GM18499 (cell line): ENCODE data around the gene SYNPO.

Experiments
- ATAC-seq: cut with Tn5 transposase; IDR thresholded peaks from one replicate; pipeline ENCODE4 v1.9.1; 2021; ENCODE audit warnings: moderate number of reproducible peaks; ENCODE audit not compliant: insufficient read depth, unreplicated experiment

SYNPO gene, protein sequence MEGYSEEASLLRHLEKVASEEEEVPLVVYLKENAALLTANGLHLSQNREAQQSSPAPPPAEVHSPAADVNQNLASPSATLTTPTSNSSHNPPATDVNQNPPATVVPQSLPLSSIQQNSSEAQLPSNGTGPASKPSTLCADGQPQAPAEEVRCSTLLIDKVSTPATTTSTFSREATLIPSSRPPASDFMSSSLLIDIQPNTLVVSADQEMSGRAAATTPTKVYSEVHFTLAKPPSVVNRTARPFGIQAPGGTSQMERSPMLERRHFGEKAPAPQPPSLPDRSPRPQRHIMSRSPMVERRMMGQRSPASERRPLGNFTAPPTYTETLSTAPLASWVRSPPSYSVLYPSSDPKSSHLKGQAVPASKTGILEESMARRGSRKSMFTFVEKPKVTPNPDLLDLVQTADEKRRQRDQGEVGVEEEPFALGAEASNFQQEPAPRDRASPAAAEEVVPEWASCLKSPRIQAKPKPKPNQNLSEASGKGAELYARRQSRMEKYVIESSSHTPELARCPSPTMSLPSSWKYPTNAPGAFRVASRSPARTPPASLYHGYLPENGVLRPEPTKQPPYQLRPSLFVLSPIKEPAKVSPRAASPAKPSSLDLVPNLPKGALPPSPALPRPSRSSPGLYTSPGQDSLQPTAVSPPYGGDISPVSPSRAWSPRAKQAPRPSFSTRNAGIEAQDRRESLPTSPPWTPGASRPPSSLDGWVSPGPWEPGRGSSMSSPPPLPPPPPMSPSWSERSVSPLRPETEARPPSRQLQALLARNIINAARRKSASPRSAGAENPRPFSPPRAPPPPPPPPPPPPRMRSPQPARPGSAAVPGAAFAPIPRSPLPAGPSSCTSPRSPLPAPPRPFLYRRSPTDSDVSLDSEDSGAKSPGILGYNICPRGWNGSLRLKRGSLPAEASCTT

DNA sequence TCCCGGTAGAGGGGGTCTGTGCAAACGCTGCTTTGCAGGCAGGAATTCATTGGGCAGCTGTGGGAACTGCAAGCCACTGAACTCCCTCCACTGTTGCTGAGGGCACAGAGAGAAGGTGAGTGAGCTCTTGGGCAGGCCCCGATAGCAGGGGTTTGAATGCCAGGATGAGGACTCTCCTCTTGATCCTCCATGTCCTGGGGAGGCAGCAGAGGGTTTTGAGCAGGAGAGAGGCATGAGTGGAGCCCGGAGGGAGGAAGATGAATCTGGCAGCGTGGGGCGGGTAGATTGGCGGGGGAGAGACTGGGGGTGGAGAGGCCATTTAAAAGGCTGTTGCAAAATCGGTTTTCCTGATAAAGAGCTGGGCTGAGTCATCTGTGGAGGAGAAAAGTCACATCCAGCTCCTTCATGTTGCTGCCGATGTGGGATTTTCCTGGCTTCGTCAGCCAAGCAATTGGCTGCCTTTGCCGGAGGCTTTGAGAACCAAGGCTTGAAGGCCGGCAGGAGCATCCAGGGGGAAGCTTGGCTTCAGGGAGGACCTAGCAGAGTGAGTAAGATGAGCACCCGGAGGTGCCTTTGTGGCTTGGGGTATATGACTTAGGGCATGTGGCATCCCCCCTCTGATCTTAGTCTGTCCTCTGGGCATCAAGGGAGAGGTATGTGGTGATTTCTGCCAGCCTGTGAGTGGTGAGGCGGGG is at the start of gene SYNPO:
TSS of gene SYNPO (plus strand) at position 350 of the 695 bp plus-strand sequence. CDS start 7,616 bp downstream, outside the sequence.
- no peak for ATAC-seq

DNA sequence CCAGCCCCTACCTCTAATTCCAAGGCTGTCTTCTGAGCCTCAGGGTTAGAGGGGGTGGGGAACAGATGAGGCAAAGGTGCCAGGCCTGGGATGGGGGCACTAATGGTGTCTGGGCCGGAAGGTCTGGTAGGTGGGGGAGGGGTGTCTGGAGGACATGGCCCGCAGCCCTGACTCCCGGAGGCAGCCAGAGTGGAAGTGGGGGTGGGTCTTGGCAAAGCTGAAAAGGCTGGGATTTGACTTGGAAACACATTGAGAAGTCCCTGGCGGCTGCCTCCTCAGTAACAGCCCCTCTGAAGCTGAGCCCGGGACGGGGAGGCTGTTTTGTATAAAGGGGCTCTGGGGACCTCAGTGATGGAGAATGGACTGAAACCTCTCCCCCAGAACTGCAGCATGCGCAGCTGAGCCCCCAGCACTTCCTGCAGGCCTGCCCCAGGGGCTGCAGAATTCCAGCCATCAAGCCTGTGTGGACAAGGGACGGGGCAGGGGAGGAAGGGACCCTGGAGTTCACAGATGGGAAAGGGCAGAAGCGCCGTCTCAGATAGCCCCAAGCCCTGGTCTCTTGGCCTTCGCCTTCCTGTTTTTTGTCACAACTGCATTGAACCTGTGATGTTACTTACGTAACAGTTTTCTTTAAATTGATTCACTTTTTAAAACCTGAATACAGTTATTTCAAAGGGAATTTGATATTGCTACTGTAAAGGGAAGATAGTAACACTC is 49.3 kb upstream of the SYNPO start:
- ATAC-seq = no peak

DNA sequence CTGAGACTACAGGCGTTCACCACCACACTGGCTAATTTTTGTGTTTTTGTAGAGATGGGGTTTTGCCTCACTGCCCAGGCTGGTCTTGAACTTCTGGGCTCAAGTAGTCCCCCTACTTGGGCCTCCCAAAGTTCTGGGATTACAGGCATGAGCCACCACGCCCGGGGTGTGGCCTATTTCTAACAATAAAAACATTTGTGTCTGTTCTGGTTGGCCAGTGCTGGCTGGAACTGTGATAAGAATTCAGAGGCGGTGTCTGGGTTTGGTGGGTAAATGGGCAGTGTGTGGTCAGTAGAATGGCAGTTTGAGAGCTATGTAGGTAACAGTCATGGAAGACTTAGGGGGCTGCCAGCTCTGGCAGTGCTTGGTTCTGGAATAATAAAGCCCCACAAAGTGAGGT is 46.9 kb upstream of the SYNPO start:
- ATAC-seq = no peak

DNA sequence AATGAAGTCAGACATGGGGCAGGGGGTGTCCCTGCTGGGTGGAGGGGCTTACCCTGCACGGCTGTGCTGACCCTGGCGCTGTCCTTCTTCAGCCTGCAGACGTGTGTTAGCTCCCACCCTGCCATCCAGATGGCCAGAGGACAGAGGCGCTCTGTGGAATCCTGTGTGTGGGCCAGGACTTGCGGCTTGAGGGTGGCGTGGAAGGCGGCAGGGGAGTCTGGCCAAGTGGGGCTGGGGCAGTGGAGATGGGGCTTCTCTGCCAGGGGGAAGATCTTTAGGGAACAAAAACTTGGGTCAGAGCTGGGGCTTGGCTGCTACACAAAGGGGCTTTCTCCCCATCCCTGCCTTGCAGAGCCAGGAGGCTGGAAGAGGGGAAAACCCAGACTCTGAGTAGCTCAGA is 46.5 kb upstream of the SYNPO start:
- no peak for ATAC-seq

DNA sequence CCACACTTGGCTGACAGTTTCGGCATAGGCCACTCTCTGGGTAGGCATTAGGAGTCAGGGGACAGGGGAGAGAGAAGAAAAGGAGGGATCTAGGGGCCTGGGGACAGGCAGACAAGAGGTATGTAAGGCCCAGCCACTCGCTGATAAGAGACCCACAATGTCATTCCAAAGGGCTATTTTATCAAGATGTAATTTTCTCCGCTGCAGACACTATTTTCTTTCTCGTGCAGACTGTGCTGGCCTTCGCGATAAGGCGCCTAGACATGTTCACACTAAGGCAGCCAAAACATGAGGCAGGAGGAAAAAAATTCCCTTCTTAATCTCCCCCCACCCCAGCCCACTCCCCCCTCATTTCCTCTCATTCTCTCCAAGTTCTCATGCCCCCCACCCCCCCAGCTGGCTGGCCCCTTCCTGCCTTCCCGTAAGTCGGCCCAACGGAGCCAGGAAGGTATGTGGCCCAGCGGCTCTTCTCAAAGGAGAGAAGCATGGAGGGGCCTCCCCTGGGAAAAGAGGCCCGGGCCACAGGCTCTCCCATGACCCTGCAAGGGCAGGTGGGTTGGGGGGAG is 44.9 kb upstream of the SYNPO start:
- ATAC-seq = no peak

DNA sequence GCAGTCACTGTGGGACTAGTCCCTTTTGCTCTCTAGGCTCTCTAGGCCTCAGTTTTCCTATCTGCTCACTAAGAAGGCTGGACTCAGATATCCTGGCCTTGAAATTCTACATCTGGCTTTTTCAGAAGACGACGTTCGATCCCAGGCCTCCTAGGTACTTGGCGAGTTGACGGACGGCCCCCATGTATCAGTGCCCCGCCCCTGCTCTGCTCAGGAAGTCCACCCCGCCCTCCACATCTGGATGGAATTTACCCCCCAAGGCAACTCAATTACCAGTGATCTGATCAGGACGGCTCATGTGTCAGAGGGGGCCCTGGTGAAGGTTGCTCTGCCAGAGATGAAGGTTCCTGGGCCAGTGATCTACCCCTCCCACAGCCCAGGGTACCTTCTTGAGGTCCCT is 44.1 kb upstream of the SYNPO start:
- no peak for ATAC-seq

DNA sequence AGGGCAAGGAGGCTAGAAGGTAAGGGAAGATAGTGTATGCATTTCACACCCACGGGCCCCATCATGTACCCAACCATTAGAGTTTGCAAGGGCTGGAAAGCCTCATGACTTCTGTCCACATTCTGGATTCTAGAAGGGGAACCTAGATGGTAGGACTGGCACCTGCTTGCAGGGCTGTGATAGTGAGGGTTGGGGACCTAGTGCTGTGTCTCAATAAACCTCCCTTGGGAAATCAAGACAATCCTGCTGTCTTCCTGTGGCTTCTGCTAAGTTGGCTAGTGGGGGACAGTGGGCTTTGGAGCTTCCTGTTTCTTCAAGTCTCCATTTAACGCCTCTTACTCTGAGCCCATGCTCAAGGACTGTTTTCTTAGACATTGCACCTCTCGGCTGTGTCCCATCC is 43.6 kb upstream of the SYNPO start:
- no peak for ATAC-seq

DNA sequence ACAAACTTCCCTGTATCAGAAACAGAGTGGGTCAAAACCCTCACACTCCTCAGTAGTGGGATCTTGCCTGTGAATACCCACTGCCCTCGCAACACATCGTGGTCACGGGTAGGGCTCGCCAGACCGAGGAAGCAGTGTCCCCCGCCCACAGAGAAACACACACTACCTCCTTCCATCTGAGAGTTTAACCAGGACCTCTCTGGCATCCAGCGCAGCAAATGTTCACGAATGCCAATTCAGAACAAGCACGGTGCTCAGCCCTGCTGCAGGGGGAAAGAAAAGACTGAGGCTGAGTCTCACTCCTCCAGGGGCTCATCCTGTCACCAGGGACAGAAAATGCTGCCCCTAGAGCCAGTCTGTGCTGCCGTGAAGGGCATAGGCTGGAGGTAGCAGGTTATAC is 42.5 kb upstream of the SYNPO start:
- no peak for ATAC-seq

DNA sequence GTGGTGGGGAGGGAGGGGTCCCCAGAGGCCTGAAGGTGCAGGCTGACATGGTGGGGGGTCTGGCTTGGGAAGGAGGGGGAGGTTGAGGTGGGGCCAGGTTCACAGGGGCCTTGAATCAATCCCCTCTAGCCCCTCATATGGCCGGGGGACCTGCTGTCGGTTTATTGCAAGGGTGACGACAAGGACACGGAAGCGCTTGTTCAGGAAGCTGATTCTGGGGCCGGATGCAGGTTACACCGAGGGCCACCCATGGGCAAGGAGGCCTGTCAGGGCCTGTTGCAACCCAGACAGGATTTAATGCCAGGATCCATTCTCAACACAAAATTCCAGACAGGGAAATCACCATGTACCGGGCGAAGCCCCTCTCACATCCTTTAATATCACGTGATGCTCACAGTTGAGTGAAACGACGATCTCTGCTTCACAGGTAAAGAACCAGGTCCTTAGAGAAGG is 41.6 kb upstream of the SYNPO start:
- no peak for ATAC-seq

DNA sequence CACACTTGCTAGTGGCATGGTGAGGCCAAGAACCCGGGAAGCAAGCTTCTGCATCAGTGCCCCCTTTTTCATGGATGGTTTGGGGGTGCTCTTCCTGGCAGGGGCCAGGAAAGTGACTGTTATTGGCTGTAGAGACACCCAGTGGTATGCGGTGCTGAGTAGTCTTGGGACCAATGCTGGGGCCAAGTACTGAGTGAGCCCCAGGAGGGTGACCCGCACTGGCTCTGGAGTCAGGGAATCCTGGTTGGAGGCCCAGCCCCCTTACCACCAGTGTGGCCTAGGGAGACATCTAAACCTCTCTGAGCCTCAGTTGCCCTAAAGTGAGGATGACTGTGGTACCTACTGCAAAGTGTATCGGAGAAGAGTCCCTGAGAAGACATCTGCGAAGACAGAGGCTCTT is 41.2 kb upstream of the SYNPO start:
- no peak for ATAC-seq

DNA sequence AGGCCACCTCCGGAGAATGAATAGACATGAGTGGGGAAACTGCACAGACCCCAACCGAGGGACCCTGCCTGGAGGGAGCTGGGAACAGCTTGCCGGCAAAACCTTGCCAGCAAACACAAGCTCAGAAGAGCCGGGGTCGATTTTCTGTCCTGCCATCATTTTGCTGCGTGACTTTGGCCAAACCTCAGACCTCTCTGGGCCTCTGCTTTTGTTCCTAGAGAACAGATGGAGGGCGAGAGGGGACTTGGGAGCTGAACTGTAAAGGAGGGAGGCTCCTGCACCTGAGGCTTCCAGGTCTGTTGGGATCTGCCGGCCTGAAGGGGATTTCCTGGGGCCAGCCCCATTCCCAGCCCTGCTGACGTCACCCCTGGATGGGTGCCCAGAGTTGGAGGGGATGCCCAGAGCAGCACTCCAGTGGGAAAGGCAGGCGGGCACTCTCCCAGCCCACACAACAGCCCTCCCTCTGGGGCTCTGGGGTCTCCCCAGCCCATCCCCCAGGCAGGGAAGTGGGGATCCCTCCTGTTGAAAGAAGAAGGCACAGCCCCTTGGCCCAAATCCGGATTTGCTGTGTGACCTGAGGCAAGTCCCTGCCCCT is 40.4 kb upstream of the SYNPO start:
- no peak for ATAC-seq

DNA sequence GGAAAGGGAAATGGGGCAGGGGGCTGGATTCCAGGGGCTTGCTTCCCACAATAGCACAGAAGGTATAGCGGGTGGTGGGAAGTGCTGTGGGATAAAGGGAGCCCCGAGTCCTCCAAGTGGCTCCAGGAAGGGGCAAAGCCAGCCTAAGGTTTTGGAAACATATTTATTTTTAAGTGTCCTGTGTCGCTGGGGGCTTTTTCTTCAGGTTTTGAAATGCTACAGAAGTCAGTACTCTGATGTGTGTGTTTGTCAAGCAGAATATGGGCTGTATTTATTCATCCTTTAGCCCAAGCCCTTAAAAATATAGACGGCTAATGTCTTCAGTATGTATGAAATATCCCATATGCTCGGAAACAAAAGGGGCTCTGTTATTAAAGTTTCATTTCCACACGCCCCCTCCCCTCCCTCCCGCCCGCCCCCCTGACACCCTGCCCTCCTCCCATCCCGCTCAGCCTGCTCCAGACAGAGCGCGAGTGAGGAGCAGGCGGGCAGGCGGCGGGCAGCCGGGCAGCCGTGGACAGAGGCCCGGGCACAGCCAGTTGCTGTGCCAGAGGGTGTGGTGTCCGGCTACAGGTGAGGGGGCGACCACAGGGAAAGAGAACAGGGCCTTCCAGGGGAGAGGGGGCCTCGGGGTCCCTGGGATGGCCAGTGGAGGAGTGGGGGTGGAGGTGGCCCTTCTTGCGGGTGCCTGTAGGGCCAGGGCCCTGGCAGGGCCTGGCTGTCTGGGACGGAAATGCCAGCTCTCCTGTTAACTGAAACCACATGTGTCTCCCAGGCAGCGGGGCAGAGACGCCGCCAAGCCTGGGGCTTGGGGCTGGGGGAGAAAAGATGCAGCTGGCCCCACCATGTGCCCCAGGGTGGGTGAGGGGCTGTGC is 39.6 kb upstream of the SYNPO start:
- ATAC-seq = no peak

DNA sequence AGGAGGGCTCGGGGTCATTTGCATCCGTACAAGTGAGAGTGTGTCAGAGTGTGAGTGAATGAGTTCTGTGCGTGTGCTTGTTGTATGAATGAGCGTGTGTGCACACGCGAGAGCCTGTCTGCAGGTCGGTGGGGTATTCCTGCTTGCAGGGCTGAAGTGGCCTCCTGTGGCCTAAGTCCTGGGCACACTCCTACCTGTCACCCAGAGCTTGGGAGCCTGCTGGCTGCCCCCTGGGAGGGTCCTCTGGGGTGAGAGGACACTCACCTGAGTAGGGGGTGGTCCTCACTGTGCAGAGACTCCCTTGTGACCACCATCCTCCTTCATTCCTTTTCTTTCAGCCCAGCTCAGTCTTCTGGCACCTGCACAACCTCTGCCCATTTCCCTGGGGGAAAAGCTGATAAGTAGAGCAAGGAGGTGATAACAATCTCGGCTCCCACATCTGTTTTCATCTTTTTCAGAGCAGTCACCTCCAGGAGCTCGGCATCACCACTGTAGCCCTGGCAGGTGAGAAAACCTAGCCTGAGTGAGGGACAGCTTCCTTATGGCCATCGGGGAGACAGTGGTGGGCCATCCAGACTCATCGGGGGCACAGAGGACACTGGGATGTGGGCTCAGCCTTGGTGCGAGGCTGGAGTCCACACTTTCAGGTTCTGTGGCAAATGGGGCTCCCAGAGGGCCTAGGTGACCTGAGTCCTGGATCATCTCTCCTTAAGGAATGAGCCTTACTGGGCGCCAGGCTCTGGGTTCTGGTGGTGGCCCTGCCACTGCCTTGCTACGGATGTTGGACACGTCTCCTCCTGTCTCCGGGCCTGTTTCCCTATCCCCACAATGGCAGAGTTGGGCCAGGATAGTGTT is 38.7 kb upstream of the SYNPO start:
- no peak for ATAC-seq

DNA sequence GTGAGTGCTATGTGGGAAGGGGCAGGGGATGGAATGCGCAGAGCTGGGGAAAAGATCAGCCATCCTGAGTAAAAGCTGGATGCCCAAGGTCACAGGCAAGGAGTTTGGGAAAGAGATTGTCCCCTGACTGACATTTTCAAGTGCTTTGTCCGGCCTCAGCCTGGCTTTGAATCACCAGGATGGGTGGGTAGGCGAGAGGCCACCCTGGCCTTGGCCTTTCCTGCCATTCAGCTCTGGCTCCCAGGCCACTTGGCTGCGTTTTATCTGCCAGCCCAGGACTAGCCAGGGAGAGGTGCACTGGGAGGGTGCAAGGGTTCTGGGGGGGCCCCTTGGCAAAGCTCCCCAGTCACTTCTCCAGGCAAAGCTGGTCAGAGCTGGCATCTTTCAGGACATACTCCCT is 37.4 kb upstream of the SYNPO start:
- ATAC-seq = no peak

DNA sequence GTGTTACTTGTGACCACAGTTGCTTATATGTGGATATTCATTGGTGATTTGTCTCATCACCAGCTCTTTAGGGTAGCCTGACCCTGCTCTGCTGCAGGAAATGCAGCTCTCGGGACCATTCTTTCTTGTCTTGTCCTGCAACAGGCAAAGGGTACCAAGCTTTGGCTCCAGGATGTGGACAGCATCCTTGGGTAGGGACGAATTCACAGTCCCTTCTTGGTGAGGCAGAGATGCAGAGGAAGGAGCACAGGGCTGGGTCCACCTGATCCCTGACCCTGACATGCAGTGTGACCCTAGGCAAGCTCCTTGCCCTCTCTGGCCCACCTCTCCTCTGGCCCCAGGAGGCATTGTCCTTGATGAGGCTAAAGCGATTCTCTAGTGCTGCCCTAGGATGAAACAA is 37.0 kb upstream of the SYNPO start:
- ATAC-seq = no peak

DNA sequence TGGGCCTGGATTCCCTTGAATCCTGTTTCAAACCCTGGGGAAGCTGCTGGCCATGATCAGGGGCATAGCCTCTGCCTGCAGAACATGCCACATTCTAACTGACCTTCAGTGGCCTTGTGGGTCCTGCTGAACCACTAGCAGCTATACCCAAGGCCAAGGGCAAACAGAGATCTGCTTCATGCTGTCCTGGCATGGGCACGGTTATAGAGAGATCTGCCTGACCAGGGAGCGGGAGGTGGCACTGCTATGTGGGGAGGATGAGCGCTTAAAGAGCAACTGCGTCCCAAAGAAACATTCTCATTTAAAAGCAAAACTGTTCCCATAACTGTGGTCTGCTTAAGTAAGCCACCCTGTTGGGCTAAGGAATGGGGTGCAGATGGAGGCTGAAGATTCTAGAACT is 36.5 kb upstream of the SYNPO start:
- ATAC-seq = no peak

DNA sequence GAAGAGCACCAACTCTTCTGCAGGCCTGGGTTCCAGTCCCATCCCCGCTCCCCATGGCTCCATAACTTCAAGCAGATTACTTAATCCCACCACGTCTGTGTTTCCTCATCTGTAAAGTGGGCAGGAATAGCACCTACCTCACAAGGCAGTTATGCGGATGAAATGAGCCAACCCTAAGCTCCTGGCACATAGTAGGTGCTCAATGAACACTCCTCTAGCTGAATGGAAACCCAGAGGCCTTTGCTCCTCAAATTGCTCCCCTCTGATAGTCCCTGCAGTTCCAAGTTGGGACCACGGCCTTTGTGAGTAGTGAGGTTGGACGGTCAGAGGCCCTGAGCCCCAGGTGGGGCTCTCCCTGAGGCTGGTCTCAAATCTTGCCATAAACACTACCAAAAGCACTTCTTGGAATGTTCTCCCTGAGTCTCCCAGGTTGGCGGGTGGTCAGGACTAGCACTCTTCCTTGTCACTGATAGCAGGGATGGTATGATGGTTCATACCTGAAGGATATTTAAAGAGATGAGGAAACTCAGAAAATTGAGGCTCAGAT is 35.5 kb upstream of the SYNPO start:
- no peak for ATAC-seq
